ENCODE data around the gene MAD1L1.

MAD1L1 gene

GRCh38 chr7:2134740-2135139 lies 98.0 kb downstream of the MAD1L1 start:
- TF ChIP-seq CTCF (IDR thresholded peaks at IDR 0.05) = no peak

DNA sequence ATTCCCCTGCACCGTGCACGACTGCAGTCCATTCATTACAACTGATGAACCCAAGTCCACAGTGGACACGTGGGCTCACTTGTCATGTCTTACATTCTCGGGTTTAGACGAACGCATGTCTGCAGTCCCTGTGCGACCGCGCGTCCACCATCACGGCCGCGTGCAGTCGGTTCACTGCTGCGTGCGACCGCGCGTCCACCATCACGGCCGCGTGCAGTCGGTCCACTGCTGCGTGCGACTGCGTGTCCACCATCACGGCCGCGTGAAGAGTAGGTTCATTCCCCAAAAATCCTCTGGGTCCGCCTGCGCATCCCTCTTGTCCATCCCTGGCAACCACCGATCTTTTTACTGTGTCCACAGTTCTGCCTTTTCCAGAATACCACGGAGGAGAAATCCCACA lies 100.5 kb downstream of the MAD1L1 start:
- TF ChIP-seq CTCF (IDR thresholded peaks at IDR 0.05) = no peak

DNA sequence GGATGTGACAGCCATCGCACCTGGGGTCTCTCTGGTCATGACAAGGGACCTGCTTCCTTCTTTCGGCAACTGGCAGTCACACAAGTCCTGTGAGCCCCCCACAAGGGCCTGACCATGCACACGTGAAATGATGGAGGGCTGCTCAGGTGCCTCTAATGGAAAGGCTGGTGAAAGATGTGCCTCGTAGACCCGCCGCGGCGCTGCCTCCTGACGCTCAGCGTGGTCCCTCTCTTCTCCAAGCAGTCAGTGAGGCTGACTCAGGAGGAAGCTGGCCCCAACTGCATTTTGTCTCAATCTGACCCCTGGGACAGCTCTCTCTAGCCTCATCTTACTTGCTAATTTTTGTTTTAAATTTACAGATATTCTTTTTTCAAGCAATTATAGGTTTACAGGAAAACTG lies 100.9 kb downstream of the MAD1L1 start:
- TF ChIP-seq CTCF (IDR thresholded peaks at IDR 0.05) = no peak

- TF ChIP-seq CTCF (IDR thresholded peaks at IDR 0.05) = no peak
Measured at GRCh38 chr7:2131341-2131740, 101.4 kb downstream of the MAD1L1 start.

DNA sequence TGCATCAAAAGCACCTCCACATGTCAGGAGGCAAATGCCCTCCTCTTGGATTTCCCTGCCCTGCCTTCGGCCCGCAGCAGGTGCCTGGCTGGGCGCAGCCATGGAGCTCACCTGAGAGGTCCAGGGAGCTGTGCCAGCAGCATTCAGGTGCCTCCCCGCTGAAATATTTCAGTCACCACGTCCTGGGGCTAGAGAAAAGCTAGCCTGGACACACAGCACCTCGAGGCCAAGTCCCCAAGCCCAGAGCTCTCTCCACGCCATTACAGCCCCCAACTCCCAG lies 102.7 kb downstream of the MAD1L1 start:
- no peak for TF ChIP-seq CTCF (IDR thresholded peaks at IDR 0.05)

- no peak for TF ChIP-seq CTCF (IDR thresholded peaks at IDR 0.05)
Measured at GRCh38 chr7:2129323-2130095, 103.2 kb downstream of the MAD1L1 start.

GRCh38 chr7:2128601-2129322 lies 104.0 kb downstream of the MAD1L1 start:
- TF ChIP-seq CTCF (IDR thresholded peaks at IDR 0.05) = no peak

Measured in LNCAP (cell line).